ENCODE results near the gene CDC27. TPM values are rescaled to one million over a fixed set of nuclear protein-coding genes. Genes with fewer than 3 reads are reported as not detected.

Gene CDC27
- total RNA-seq, 3 donors from 2014 or later = 52.0 to 67.5 (median 54.8) TPM

GRCh38 chr17:47207143-47208067 lies 18.3 kb upstream of the CDC27 start:
- H3K4me1 ChIP-seq (ENCODE audit: low read depth) = peaks cover 15% of the 10 kb centered on the region
- no peak overlapping the region for H3K4me3 ChIP-seq
- intact Hi-C loops (cut with DNase I, micrococcal nuclease) = no loop called here
- no peaks in the 10 kb centered on the region for H3K36me3 ChIP-seq (ENCODE audit: low read depth)
- TF ChIP-seq CTCF (IDR thresholded peaks at IDR 0.05) = no peak
- H3K9me3 ChIP-seq = no peaks in the 10 kb centered on the region
- no peak for DNase-seq
- ATAC-seq = no peak

GRCh38 chr17:47205419-47205963 lies 16.4 kb upstream of the CDC27 start:
- Histone ChIP-seq H3K4me3 (no peak overlapping the region), H3K9me3 (no peaks in the 10 kb centered on the region), H3K4me1 (ENCODE audit: low read depth) (peaks cover 20% of the 10 kb centered on the region), H3K36me3 (ENCODE audit: low read depth) (no peaks in the 10 kb centered on the region)
- intact Hi-C loops (cut with DNase I, micrococcal nuclease) = no loop called here
- peak; percentile 56 to 74 (median 64) for DNase-seq
- TF ChIP-seq CTCF (IDR thresholded peaks at IDR 0.05) = no peak
- peak; percentile 80 for ATAC-seq

- ATAC-seq = peak; percentile 64
- no peak for TF ChIP-seq CTCF (IDR thresholded peaks at IDR 0.05)
- no peaks in the 10 kb centered on the region for H3K9me3 ChIP-seq
- no peaks in the 10 kb centered on the region for H3K36me3 ChIP-seq (ENCODE audit: low read depth)
- DNase-seq = peak in 1 of 3 donors; percentile 32
- no peak overlapping the region for H3K4me3 ChIP-seq
- intact Hi-C loops (cut with DNase I, micrococcal nuclease) = no loop called here
- H3K4me1 ChIP-seq (ENCODE audit: low read depth) = peaks cover 21% of the 10 kb centered on the region
Observed at GRCh38 chr17:47204722-47205418, 15.8 kb upstream of the CDC27 start.

- intact Hi-C loops (cut with DNase I, micrococcal nuclease) = no loop called here
- TF ChIP-seq CTCF (IDR thresholded peaks at IDR 0.05) = no peak
- ATAC-seq (peak; percentile 14), DNase-seq (no peak)
- H3K4me3 ChIP-seq = no peak overlapping the region
- no peaks in the 10 kb centered on the region for H3K9me3 ChIP-seq
- H3K4me1 ChIP-seq (ENCODE audit: low read depth) = peaks cover 21% of the 10 kb centered on the region
- no peaks in the 10 kb centered on the region for H3K36me3 ChIP-seq (ENCODE audit: low read depth)
Observed at GRCh38 chr17:47203984-47204721, 15.1 kb upstream of the CDC27 start.

GRCh38 chr17:47201166-47201565 lies 12.1 kb upstream of the CDC27 start:
- intact Hi-C loops (cut with DNase I, micrococcal nuclease) = no loop called here
- H3K36me3 ChIP-seq (ENCODE audit: low read depth) = no peaks in the 10 kb centered on the region
- ATAC-seq (peak; percentile 59), DNase-seq (no peak)
- H3K4me1 ChIP-seq (ENCODE audit: low read depth) = peaks cover 21% of the 10 kb centered on the region
- no peak for TF ChIP-seq CTCF (IDR thresholded peaks at IDR 0.05)
- H3K9me3 ChIP-seq = no peaks in the 10 kb centered on the region
- H3K4me3 ChIP-seq = no peak overlapping the region

Measured in mucosa of descending colon (tissue), 3 donors.